ENCODE data around the gene ETV7.
A peak's percentile ranks its signal among the peaks of the same experiment; 100 is the strongest.

ETV7 gene

GRCh38 chr6:36353411-36353915 is 34.0 kb downstream of the ETV7 start:
- H4K20me1 ChIP-seq, result no peaks in the 10 kb centered on the region
- H3K36me3 ChIP-seq, result no peaks in the 10 kb centered on the region
- no peak overlapping the region for H3K9ac ChIP-seq
- peaks cover 49% of the 10 kb centered on the region for H3K4me1 ChIP-seq
- no peak overlapping the region for H3K4me2 ChIP-seq
- H3K9me3 ChIP-seq, result peaks cover 17% of the 10 kb centered on the region
- no peak overlapping the region for H3K4me3 ChIP-seq
- no peaks in the 10 kb centered on the region for H3K27me3 ChIP-seq
- no peak for TF ChIP-seq Cebpa-rat (IDR thresholded peaks at IDR 0.05)
- no peak overlapping the region for H3K27ac ChIP-seq

GRCh38 chr6:36352477-36353157 is 34.9 kb downstream of the ETV7 start:
- TF ChIP-seq Cebpa-rat (IDR thresholded peaks at IDR 0.05), result no peak
- Histone ChIP-seq H3K27ac (no peak overlapping the region), H3K36me3 (no peaks in the 10 kb centered on the region), H3K27me3 (no peaks in the 10 kb centered on the region), H3K4me3 (no peak overlapping the region), H4K20me1 (no peaks in the 10 kb centered on the region), H3K4me1 (peaks cover 43% of the 10 kb centered on the region), H3K9ac (no peak overlapping the region), H3K4me2 (no peak overlapping the region), H3K9me3 (peaks cover 17% of the 10 kb centered on the region)

DNA sequence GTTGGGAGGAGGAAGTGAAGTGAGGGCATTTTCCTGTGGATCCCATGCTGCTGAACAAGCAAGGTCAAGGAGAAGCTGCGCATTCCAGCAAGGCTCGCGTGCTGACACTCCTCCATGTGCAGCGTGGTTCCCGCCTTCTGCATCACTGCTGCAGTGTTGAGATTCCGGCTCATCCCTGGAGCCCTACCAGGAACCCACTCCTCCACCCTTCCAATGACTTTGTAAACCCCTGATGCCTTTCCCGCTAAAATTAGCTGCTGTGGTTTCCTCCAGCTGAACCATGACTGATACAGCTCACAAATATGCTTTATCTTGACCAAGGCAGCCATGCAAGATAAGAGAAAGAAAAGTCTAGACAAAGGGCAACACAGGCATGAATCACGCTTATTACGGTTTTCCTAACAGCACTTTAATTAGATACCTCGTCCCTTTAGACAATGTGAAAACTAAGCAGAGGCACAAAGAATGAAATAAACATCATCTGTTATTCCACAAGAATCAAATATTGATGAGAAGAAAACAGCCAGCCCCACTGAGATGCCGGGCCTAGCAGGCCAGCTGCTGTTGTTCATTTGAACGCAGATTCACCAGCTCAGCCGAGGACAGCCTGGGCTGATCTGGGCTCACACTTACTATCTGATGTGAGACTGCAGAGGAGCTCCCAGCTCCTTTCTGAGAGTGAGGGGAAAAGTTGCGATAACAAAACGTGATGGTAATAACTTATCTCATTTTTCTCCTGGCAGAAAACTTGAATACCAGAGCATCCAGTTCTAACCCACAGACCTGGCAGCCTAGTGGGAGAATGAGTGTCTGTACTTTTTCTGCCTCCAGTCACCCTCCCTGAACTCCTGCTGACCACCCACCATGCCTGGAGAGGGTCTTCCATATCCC is 36.5 kb downstream of the ETV7 start:
- Histone ChIP-seq H3K9ac (peak overlapping the region; percentile 74), H3K4me3 (peak overlapping the region; percentile 21; the same call in 1 of the 2 replicates), H3K9me3 (peaks cover 17% of the 10 kb centered on the region), H3K4me2 (peak overlapping the region; percentile 84), H3K4me1 (peaks cover 54% of the 10 kb centered on the region), H3K36me3 (no peaks in the 10 kb centered on the region), H3K27ac (peak overlapping the region; percentile 92), H4K20me1 (no peaks in the 10 kb centered on the region), H3K27me3 (no peaks in the 10 kb centered on the region)
- no peak for TF ChIP-seq Cebpa-rat (IDR thresholded peaks at IDR 0.05)

- Histone ChIP-seq H3K27me3 (no peaks in the 10 kb centered on the region), H3K36me3 (no peaks in the 10 kb centered on the region), H3K27ac (peak overlapping the region; percentile 92), H3K4me3 (0 out of 2 replicates have a peak overlapping the region, but pooled peaks have one; percentile 21), H3K4me2 (peak overlapping the region; percentile 84), H3K9ac (peak overlapping the region; percentile 74), H4K20me1 (no peaks in the 10 kb centered on the region), H3K4me1 (peaks cover 54% of the 10 kb centered on the region), H3K9me3 (peaks cover 17% of the 10 kb centered on the region)
- TF ChIP-seq Cebpa-rat (IDR thresholded peaks at IDR 0.05), result no peak
Observed at GRCh38 chr6:36350082-36350481, 37.4 kb downstream of the ETV7 start.

- no peaks in the 10 kb centered on the region for H3K36me3 ChIP-seq
- H3K4me3 ChIP-seq, result no peak overlapping the region
- H3K4me1 ChIP-seq, result peaks cover 54% of the 10 kb centered on the region
- TF ChIP-seq Cebpa-rat (IDR thresholded peaks at IDR 0.05), result no peak
- H3K9ac ChIP-seq, result peak overlapping the region; percentile 74; the same call in 1 of the 2 replicates
- peak overlapping the region; percentile 92 for H3K27ac ChIP-seq
- H3K9me3 ChIP-seq, result peaks cover 17% of the 10 kb centered on the region
- H3K4me2 ChIP-seq, result peak overlapping the region; percentile 84
- H3K27me3 ChIP-seq, result no peaks in the 10 kb centered on the region
- no peaks in the 10 kb centered on the region for H4K20me1 ChIP-seq
Observed at GRCh38 chr6:36349240-36349639, 38.2 kb downstream of the ETV7 start.

DNA sequence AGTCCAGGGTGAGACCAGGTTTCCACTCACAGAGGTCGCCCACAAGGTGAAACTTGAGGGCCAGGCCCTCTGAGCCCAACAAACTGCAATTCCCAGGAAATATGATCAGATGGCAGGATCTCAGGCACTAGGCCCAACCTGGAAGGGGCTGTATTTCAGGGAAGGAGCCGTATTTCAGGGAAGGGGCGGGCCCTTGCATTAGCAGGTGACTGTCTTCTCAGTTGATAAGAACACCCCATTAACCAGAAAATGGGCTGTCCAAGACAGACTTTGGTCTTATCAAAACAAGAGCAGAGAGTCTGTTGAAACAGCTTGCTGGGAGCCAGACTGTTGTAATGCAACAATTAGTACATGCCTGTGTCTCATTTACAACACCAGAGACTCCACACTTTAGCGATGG is 39.8 kb downstream of the ETV7 start:
- H3K27ac ChIP-seq, result no peak overlapping the region
- no peaks in the 10 kb centered on the region for H3K27me3 ChIP-seq
- peaks cover 5% of the 10 kb centered on the region; the same call in 1 of the 2 replicates for H3K9me3 ChIP-seq
- TF ChIP-seq Cebpa-rat (IDR thresholded peaks at IDR 0.05), result no peak
- no peak overlapping the region for H3K4me2 ChIP-seq
- no peak overlapping the region for H3K9ac ChIP-seq
- no peaks in the 10 kb centered on the region for H4K20me1 ChIP-seq
- H3K36me3 ChIP-seq, result no peaks in the 10 kb centered on the region
- H3K4me3 ChIP-seq, result no peak overlapping the region
- peaks cover 54% of the 10 kb centered on the region for H3K4me1 ChIP-seq

DNA sequence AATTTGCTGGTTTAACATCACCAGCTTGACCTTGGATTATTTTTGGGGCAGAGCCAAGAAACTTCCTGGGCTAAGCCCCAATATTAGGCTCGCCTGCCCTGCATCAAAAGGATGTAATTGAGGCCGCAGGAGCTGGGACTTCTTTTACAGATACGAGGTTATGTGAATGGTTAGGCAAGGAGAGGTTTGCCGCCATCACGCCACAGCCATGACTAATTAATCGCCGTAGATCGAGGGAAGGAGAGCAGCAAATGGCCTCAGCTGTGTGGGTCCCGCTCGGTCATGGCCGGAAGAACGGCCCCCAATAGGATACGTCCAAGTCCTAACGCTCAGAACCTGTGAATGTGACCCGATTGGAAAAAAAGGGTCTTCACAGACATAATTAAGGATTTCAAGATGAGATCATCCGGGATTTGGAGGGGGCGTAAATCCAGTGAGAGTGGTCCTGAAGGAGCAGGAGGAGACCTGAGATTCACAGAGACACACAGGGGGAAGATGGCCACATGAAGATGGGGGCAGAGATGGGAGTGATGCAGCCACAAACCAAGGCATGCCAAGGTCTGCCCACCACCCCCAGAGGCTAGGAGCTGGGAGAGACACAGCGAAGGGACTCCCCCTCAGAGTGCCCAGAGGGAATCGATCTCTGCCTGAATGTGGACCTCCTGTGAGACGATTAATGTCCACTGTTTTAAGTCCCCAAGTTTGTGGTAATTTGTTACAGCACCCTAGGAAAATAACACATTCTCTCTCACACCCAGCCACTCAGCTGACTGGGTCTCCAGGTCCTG is 40.8 kb downstream of the ETV7 start:
- Histone ChIP-seq H3K27me3 (no peaks in the 10 kb centered on the region), H3K27ac (no peak overlapping the region; the same call in 1 of the 2 replicates), H3K4me2 (no peak overlapping the region), H3K4me3 (no peak overlapping the region), H3K9me3 (no peaks in the 10 kb centered on the region), H4K20me1 (no peaks in the 10 kb centered on the region), H3K4me1 (peaks cover 57% of the 10 kb centered on the region), H3K36me3 (no peaks in the 10 kb centered on the region), H3K9ac (no peak overlapping the region)
- TF ChIP-seq Cebpa-rat (IDR thresholded peaks at IDR 0.05), result no peak

DNA sequence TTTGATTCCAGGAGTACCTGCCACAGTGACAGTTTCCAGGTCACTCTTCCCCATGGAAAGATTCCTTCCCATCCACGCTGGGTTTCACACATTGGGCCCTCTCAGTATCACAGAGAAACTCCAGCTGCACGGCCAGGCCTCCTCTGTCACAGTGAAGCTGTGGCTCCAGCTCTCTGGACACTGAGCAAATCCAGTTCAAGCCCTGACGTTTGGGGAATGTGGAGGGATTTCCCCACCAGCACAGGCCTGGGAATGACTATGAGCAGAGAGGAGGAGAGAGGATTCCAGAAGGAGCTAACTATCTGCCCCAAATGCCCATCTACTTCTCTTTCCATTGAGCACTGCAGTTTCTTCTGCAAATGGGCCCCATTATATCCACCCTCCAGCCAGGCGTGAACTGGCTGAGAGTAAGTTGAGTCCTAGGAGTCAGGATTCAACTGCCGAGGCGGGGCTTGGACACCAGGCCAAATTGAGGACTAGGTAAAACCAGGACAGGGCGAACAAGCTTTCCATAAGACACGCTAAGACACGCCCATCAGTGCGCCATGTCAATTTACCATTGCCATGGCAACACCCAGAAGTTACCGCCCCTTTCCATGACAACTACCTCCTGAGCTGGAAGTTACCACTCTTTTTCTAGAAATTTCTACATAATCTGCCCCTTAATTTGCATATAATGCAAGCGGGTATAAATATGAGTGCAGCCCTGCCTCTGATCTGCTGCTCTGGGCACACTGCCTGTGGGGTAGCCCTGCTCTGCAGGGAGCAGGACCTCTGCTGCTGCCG is 41.6 kb downstream of the ETV7 start:
- no peak overlapping the region for H3K9ac ChIP-seq
- no peak overlapping the region for H3K4me2 ChIP-seq
- no peaks in the 10 kb centered on the region for H3K36me3 ChIP-seq
- no peak overlapping the region for H3K4me3 ChIP-seq
- no peaks in the 10 kb centered on the region for H3K27me3 ChIP-seq
- H3K4me1 ChIP-seq, result peaks cover 57% of the 10 kb centered on the region
- TF ChIP-seq Cebpa-rat (IDR thresholded peaks at IDR 0.05), result no peak
- no peaks in the 10 kb centered on the region for H4K20me1 ChIP-seq
- H3K27ac ChIP-seq, result no peak overlapping the region
- no peaks in the 10 kb centered on the region for H3K9me3 ChIP-seq
